ENCODE results near the gene MAP3K10.

The MAP3K10 gene

GRCh38 chr19:40234429-40235237 is 43.4 kb downstream of the MAP3K10 start:
- FAIRE-seq, result no peak

GRCh38 chr19:40235238-40236025 is 44.2 kb downstream of the MAP3K10 start:
- no peak for FAIRE-seq

- FAIRE-seq, result no peak
Measured at GRCh38 chr19:40236026-40236355, 44.8 kb downstream of the MAP3K10 start.

GRCh38 chr19:40236366-40236765 is 45.1 kb downstream of the MAP3K10 start:
- no peak for FAIRE-seq

- FAIRE-seq, result no peak
Measured at GRCh38 chr19:40237791-40238190, 46.6 kb downstream of the MAP3K10 start.

- no peak for FAIRE-seq
Measured at GRCh38 chr19:40238775-40239174, 47.5 kb downstream of the MAP3K10 start.

GRCh38 chr19:40239415-40240226 is 48.4 kb downstream of the MAP3K10 start:
- FAIRE-seq, result no peak

GRCh38 chr19:40240332-40240731 is 49.1 kb downstream of the MAP3K10 start:
- no peak for FAIRE-seq

- no peak for FAIRE-seq
Measured at GRCh38 chr19:40241125-40241808, 50.0 kb downstream of the MAP3K10 start.

GRCh38 chr19:40241809-40242384 is 50.7 kb downstream of the MAP3K10 start:
- no peak for FAIRE-seq

GRCh38 chr19:40242480-40242879 is 51.3 kb downstream of the MAP3K10 start:
- no peak for FAIRE-seq

- no peak for FAIRE-seq
Measured at GRCh38 chr19:40243181-40243580, 52.0 kb downstream of the MAP3K10 start.

GRCh38 chr19:40244579-40245317 is 53.5 kb downstream of the MAP3K10 start:
- FAIRE-seq, result no peak

GRCh38 chr19:40245506-40246128 is 54.4 kb downstream of the MAP3K10 start:
- no peak for FAIRE-seq

- no peak for FAIRE-seq
Measured at GRCh38 chr19:40246292-40247073, 55.3 kb downstream of the MAP3K10 start.

- no peak for FAIRE-seq
Measured at GRCh38 chr19:40247178-40247577, 56.0 kb downstream of the MAP3K10 start.

GRCh38 chr19:40247735-40248262 is 56.6 kb downstream of the MAP3K10 start:
- no peak for FAIRE-seq

GRCh38 chr19:40249201-40249600 is 58.0 kb downstream of the MAP3K10 start:
- FAIRE-seq, result no peak

GRCh38 chr19:40249781-40250180 is 58.6 kb downstream of the MAP3K10 start:
- FAIRE-seq, result no peak

- FAIRE-seq, result no peak
Measured at GRCh38 chr19:40251244-40251643, 60.0 kb downstream of the MAP3K10 start.
